ENCODE measurements around the gene NCAPD3. TPM values are rescaled to one million over a fixed set of nuclear protein-coding genes. Genes with fewer than 3 reads are reported as not detected.

Gene NCAPD3
- total RNA-seq, 2 experiments from 2014 or later, result 98.4 to 102 TPM

GRCh38 chr11:134223121-134223520, 646 bp downstream of the NCAPD3 start:
- intact Hi-C loops (cut with micrococcal nuclease), result loop anchor here (10.0 kb wide), 1 partner anchor 278 kb away; no protein-coding TSS in a partner anchor
- DNase-seq, result peak; percentile 41
- Mint-ChIP-seq H3K36me3 (ENCODE audit: low read depth) (peaks cover 40% of the 10 kb centered on the region), H3K4me1 (ENCODE audit: low read depth) (peaks cover 59% of the 10 kb centered on the region), H3K4me3 (peak overlapping the region; percentile 93), H3K27me3 (no peaks in the 10 kb centered on the region), H3K9me3 (no peaks in the 10 kb centered on the region), H3K27ac (peak overlapping the region; percentile 96)
- ChIA-PET CTCF (interaction anchor here (0.7 to 2.1 kb wide), 4 partner anchors 16 to 275 kb away, joined by 3 to 8 read pairs (median 5); no protein-coding TSS in a partner anchor), POLR2A (interaction anchor here (1.0 to 5.3 kb wide), 6 partner anchors 11 to 278 kb away, joined by 3 to 28 read pairs (median 8); partner anchors contain the start of genes ACAD8, GLB1L3 and THYN1)
- ATAC-seq, result no peak
- TF ChIP-seq, protein P1, sequence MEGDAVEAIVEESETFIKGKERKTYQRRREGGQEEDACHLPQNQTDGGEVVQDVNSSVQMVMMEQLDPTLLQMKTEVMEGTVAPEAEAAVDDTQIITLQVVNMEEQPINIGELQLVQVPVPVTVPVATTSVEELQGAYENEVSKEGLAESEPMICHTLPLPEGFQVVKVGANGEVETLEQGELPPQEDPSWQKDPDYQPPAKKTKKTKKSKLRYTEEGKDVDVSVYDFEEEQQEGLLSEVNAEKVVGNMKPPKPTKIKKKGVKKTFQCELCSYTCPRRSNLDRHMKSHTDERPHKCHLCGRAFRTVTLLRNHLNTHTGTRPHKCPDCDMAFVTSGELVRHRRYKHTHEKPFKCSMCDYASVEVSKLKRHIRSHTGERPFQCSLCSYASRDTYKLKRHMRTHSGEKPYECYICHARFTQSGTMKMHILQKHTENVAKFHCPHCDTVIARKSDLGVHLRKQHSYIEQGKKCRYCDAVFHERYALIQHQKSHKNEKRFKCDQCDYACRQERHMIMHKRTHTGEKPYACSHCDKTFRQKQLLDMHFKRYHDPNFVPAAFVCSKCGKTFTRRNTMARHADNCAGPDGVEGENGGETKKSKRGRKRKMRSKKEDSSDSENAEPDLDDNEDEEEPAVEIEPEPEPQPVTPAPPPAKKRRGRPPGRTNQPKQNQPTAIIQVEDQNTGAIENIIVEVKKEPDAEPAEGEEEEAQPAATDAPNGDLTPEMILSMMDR (IDR thresholded peaks at IDR 0.05), result no peak

- peaks cover 58% of the 10 kb centered on the region for H3K36me3 Mint-ChIP-seq (ENCODE audit: low read depth)
- ATAC-seq (no peak), DNase-seq (no peak)
- H3K27ac Mint-ChIP-seq, result no peak overlapping the region
- intact Hi-C loops (cut with micrococcal nuclease), result no loop called here
- peaks cover 46% of the 10 kb centered on the region for H3K4me1 Mint-ChIP-seq (ENCODE audit: low read depth)
- no peaks in the 10 kb centered on the region for H3K9me3 Mint-ChIP-seq
- CTCF ChIA-PET, result no interaction called here
- H3K4me3 Mint-ChIP-seq, result no peak overlapping the region
- TF ChIP-seq, protein P1 (IDR thresholded peaks at IDR 0.05), result no peak
- POLR2A ChIA-PET, result no interaction called here
- H3K27me3 Mint-ChIP-seq, result no peaks in the 10 kb centered on the region
Measured at GRCh38 chr11:134216816-134217215, 7.0 kb downstream of the NCAPD3 start.

GRCh38 chr11:134215836-134216235, 7.9 kb downstream of the NCAPD3 start:
- ChIA-PET CTCF (no interaction called here), POLR2A (no interaction called here)
- H3K4me1 Mint-ChIP-seq (ENCODE audit: low read depth), result peaks cover 43% of the 10 kb centered on the region
- H3K9me3 Mint-ChIP-seq, result no peaks in the 10 kb centered on the region
- H3K27me3 Mint-ChIP-seq, result no peaks in the 10 kb centered on the region
- DNase-seq, result no peak
- H3K36me3 Mint-ChIP-seq (ENCODE audit: low read depth), result peaks cover 61% of the 10 kb centered on the region
- no peak for ATAC-seq
- no peak overlapping the region for H3K4me3 Mint-ChIP-seq
- no peak overlapping the region for H3K27ac Mint-ChIP-seq
- TF ChIP-seq, protein P1 (IDR thresholded peaks at IDR 0.05), result no peak
- intact Hi-C loops (cut with micrococcal nuclease), result no loop called here

GRCh38 chr11:134207538-134208239, 16.1 kb downstream of the NCAPD3 start:
- Mint-ChIP-seq H3K27me3 (no peaks in the 10 kb centered on the region), H3K27ac (no peak overlapping the region), H3K9me3 (no peaks in the 10 kb centered on the region), H3K4me1 (ENCODE audit: low read depth) (peaks cover 3% of the 10 kb centered on the region), H3K36me3 (ENCODE audit: low read depth) (peaks cover 67% of the 10 kb centered on the region), H3K4me3 (no peak overlapping the region)
- TF ChIP-seq, protein P1 (IDR thresholded peaks at IDR 0.05), result peak; percentile 85
- peak; percentile 42 for ATAC-seq
- intact Hi-C loops (cut with micrococcal nuclease), result no loop called here
- ChIA-PET CTCF (interaction anchor here (0.7 to 3.3 kb wide), 17 partner anchors 12 to 180 kb away, joined by 3 to 18 read pairs (median 4); partner anchors contain the start of genes GLB1L3, NCAPD3 and VPS26B), POLR2A (interaction anchor here (1.0 to 1.3 kb wide), 2 partner anchors 17 to 31 kb away, joined by 3 read pairs; partner anchors contain the start of genes NCAPD3 and VPS26B)
- peak; percentile 79 for DNase-seq

GRCh38 chr11:134206185-134206584, 17.6 kb downstream of the NCAPD3 start:
- Mint-ChIP-seq H3K36me3 (ENCODE audit: low read depth) (peaks cover 69% of the 10 kb centered on the region), H3K27me3 (no peaks in the 10 kb centered on the region), H3K4me1 (ENCODE audit: low read depth) (no peaks in the 10 kb centered on the region), H3K27ac (no peak overlapping the region), H3K9me3 (no peaks in the 10 kb centered on the region), H3K4me3 (no peak overlapping the region)
- TF ChIP-seq, protein P1 (IDR thresholded peaks at IDR 0.05), result no peak
- CTCF ChIA-PET, result interaction anchor here (0.7 to 3.3 kb wide), 4 partner anchors 11 to 156 kb away, joined by 3 to 14 read pairs (median 6); partner anchors contain the start of gene GLB1L3
- intact Hi-C loops (cut with micrococcal nuclease), result no loop called here
- ATAC-seq (no peak), DNase-seq (no peak)
- POLR2A ChIA-PET, result no interaction called here
